Loucy (cell line): ENCODE results near the gene WNK2.

Source experiments
- EZH2phosphoT487 ChIP-seq: fragments of 200-600 bp; IDR thresholded peaks from 2 replicates; pipeline ENCODE4 v1.6.1; 2018; ENCODE audit warnings: antibody characterized with exemption, mild to moderate bottlenecking, moderate library complexity, borderline replicate concordance
- TF ChIP-seq, protein P1 (sequence below): fragments of 200-600 bp; sonication (generic); conservative IDR thresholded peaks from 2 replicates; pipeline ENCODE4 v1.5.1; 2014; ENCODE audit warnings: mild to moderate bottlenecking, antibody characterized with exemption, low read length

DNA sequence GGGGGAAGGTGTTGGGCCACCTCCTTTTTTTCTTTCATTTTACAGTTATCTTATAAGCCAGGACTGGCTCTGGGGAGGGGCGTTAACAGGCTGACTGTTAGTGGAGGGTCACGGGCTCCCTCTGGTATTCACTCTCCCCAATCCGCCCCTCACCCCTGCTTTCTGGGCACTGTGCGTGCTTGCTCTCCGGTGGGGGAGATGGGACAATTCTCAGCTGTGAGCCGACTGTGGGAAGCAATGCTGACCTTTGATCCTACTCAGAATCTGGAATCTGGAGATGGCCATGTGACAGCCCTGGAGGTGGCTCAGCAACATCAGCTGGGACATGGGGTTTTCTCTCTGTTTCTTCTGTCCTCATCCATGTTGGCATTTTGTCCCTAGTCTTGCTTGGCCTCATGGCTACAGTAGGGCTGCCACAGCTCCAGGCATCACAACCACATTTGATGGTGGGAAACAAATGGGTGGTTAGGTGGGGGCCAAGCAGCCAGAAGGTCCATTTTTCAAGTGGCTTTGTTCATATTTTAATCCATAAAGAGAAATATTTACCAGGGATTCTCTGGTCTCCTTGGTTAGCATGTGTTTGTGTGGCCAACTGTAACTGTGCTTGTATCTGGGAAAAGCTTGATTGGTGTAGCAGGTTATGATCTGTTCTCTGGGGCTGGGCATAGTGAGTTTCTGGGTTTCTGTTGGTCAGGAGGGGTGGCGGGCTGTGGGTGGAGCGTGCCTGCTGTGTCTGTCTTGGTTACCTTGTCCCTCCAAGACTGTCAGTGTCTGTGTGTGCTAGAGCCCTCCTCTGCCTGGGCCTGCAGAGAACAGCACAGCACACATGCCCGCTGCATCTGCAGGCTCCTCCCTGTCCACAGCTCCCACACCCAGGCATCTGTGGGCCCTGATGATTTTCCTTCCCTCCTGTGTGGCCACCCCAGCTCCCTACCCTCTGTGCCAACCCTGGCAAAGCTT lies 12.4 kb downstream of the WNK2 start:
- TF ChIP-seq, protein P1, sequence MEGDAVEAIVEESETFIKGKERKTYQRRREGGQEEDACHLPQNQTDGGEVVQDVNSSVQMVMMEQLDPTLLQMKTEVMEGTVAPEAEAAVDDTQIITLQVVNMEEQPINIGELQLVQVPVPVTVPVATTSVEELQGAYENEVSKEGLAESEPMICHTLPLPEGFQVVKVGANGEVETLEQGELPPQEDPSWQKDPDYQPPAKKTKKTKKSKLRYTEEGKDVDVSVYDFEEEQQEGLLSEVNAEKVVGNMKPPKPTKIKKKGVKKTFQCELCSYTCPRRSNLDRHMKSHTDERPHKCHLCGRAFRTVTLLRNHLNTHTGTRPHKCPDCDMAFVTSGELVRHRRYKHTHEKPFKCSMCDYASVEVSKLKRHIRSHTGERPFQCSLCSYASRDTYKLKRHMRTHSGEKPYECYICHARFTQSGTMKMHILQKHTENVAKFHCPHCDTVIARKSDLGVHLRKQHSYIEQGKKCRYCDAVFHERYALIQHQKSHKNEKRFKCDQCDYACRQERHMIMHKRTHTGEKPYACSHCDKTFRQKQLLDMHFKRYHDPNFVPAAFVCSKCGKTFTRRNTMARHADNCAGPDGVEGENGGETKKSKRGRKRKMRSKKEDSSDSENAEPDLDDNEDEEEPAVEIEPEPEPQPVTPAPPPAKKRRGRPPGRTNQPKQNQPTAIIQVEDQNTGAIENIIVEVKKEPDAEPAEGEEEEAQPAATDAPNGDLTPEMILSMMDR = no peak
- TF ChIP-seq EZH2phosphoT487 = no peak
